NCI-H1048 (cell line): Measurements from ENCODE around the gene GRK2.

Source experiments
- DNase-seq: peaks from one replicate; lab custom pipeline; 2025; lab: John Stamatoyannopoulos, UW

GRK2 gene

DNA sequence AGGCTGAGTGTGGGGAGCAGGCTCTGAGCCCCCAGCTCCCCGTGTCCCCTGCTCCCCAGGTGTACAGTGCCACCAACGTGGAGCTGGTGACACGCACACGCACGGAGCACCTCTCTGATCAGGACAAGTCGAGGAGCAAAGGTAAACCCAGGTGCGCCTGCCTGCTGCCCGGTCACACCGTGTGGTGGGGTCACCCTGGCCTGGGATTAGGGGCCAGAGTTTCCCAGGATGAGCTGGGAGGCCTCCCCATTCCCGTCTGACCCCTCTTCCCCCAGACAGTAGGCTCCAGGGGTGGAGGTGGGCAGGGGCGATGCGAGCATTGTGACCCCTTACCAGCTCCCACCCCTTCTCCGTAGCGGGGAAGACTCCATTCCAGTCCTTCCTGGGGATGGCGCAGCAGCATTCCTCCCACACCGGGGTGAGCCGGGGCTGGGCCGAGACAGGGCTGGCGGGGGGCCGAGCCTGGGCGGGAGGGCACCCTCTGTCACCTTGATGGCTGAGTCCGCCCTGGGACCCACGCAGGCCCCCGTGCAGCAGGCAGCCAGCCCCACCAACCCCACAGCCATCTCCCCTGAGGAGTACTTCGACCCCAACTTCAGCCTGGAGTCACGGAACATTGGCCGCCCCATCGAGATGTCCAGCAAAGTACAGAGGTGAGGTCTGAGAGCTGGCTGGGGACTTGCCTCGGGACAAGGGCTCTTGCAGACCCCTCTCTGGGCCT is 33.4 kb downstream of the GRK2 start:
- no peak for DNase-seq

GRCh38 chr11:67300256-67300755 is 34.0 kb downstream of the GRK2 start:
- no peak for DNase-seq

DNA sequence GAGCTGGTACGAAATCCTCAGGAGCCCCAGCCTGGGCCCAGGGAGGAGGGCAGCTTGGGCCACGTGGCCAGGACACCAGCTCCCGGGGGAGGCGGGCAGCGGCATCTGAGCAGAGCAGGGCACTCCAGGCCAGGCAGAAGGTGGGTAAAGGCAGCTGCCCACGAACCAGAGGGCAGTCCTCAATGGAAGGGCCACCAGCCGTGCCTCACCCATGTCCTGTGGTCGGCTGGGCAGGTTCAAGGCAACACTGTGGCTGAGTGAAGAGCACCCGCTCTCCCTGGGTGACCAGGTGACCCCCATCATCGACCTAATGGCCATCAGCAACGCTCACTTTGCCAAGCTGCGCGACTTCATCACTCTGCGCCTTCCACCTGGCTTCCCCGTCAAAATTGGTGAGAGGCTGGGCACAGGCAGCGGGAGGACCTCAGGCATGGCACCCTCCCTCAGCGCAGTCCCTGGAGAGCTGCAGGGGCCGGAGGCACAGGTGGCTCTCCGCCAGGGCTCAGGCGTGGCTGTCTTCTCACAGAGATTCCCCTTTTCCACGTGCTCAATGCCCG is 34.6 kb downstream of the GRK2 start:
- no peak for DNase-seq

DNA sequence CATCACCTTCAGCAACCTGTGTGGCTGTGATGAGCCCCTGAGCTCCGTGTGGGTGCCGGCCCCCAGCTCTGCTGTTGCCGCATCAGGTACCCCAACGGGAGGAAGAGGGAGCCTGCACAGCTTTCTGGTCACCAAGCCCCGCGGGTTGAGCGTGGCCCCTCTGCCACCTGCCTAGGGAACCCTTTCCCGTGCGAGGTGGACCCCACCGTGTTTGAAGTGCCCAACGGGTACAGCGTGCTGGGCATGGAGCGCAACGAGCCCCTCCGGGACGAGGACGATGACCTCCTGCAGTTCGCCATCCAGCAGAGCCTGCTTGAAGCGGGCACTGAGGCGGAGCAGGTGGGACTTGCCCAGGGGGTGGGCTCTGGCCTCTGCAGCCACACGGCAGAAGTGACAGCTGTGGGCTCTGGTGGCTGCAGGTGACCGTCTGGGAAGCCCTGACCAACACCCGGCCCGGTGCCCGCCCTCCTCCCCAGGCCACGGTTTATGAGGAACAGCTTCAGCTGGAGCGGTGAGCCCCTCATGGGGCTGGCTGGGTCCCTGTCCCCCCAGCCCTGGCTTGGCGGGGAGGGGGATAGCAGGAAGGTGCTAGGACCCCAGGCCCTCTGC is 35.1 kb downstream of the GRK2 start:
- DNase-seq: no peak

- DNase-seq: no peak
Observed at GRCh38 chr11:67301951-67302516, 35.8 kb downstream of the GRK2 start.

DNA sequence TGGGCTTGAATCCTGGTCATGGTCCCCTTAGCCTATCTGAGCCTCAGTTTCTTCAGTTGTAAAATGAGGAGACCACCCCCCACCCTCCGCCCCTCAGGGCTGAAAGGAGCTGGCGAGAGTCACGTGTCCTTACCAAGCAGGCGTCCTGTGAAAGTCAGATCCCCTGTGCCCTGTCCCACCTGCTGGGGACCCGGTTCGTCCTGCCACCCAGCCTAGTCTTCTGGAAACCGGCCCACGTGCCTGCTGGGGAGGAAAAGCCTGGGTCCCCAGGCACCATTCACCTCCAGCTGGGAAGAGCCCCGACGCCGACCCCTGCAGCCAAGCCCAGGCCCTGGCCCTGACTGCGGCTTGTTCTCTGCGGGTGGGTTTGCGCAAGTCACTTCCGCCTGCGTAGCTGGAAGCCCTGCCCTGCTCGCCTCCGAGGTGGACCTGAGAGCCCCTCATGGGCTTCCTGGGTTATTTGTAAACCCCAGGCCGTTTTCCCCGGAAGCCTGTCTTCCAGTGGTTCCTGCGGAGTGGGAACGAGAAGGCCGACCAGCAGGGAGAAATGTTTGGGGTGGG is 36.4 kb downstream of the GRK2 start:
- DNase-seq: no peak

DNA sequence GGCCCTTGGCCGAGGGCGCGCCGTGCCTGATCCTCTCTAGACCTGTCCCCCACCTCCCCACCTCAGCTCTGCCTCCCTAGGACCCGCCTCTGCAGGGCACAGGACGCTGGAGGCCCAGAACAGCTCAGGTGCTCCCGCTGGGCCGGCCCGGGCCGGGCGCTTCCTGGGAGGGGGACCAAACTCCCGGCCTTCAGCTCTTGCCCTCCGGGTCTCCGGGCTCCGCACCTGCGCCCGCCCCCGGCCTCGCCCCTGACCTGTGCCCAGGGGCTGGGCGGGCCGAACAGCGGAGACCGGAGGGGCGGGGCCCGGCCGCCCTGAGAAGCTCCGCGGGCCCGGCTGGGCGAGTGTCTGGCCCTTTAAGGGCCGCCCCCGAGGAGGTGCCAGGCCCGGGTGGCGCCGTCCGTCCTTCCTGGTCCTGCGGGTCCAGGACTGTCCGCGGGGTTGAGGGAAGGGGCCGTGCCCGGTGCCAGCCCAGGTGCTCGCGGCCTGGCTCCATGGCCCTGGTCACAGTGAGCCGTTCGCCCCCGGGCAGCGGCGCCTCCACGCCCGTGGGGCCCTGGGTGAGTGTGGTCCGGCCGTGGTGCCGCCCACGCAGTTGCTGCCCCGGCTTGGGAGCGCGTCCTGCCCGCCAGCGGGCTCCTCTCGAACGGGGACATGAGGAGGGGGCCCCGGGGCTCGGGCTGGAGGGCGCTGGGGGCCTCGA is 37.0 kb downstream of the GRK2 start, which contains the start of gene SSH3:
Gene SSH3, plus strand, starts transcription at position 399 of the 703 bp plus-strand sequence. Its CDS starts 96 bp downstream, at position 495.
- no peak for DNase-seq

DNA sequence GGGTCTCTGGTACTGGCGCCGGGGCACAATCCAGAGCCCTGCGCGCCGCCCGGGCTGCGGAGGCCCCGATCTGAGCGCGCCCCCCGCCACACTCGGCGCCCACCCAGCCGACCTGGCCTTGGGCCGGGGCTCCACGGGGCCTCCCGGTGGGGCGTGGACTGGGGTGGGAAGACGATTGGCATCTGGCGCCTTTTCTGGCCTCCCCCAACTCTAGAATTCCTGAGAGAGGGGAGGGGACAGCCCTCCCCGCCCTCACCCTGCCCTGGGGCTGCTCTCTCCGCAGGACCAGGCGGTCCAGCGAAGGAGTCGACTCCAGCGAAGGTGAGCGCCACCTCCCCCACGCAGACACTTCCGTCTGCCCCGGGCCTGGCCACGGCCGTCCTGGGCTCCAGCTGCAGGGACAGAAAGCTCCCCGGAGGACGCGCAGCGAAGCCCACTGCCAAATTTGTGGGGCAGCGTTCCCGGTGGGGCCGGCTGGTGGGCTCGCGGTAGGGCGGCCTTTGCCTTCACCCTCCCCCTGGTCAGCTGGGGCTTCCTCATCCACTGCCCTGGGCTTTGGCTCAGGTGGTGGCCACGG is 37.6 kb downstream of the GRK2 start:
- no peak for DNase-seq

DNA sequence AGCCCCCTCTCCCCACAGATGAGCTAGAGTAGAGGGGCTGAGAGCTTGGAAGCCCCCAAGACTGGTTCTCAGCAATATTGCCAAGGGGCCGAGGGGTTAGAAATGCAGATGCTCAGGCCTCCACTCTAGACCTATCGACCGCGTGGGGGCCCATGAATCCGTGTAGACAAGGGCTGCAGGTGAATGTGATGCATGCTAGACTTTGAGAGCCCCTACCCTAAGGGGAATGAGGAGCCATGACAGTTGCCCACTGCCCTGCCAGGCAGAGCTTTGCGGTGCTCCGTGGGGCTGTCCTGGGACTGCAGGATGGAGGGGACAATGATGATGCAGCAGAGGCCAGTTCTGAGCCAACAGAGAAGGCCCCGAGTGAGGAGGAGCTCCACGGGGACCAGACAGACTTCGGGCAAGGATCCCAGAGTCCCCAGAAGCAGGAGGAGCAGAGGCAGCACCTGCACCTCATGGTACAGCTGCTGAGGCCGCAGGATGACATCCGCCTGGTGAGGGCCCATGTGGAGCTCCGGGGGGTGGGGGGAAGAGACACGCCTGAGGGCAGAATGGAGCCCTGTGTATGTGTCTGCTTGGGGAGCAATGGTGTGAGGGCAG is 38.3 kb downstream of the GRK2 start:
- DNase-seq: no peak

DNA sequence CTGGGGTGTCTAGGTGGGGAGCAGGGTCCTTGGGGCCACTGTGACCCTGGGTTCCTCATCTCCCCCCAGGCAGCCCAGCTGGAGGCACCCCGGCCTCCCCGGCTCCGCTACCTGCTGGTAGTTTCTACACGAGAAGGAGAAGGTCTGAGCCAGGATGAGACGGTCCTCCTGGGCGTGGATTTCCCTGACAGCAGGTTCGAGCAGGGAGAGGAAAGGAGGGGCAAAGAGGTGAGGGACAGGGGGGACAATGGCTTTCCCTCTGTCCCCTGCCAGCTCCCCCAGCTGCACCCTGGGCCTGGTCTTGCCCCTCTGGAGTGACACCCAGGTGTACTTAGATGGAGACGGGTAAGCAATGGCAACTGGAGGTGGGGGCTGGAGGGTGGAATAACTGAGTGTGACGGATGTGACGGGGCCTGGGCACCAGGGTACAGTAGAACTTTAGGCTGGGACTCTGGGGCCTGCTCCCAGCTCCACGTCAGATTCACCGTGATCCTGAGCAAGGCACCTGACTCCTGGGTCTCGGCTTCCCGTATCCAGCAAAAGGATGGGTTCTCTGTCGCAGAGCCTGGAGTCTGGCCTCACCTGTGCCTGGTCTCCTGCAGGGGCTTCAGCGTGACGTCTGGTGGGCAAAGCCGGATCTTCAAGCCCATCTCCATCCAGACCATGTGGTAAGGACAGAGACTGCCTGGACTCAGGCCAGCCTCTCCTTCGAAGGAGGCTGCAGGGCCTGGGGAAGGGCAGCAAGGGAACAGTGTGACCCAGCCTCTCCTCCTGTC is 40.7 kb downstream of the GRK2 start:
- no peak for DNase-seq

- DNase-seq: no peak
Observed at GRCh38 chr11:67307545-67308001, 41.3 kb downstream of the GRK2 start.

- no peak for DNase-seq
Observed at GRCh38 chr11:67308031-67308866, 42.0 kb downstream of the GRK2 start.

GRCh38 chr11:67309166-67309565 is 42.9 kb downstream of the GRK2 start:
- DNase-seq: no peak

DNA sequence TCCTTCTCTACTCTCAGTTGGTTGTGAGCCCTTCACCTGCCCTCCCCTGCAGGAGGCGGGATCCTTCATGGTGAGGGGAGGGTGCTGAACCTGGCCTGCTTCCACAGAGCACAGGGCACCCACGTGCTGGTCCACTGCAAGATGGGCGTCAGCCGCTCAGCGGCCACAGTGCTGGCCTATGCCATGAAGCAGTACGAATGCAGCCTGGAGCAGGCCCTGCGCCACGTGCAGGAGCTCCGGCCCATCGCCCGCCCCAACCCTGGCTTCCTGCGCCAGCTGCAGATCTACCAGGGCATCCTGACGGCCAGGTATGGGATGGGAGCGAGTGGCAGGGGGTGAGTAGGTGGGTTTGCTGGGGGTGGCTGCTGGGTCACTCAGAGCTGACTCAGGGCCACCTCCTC is 43.4 kb downstream of the GRK2 start:
- DNase-seq: no peak

- DNase-seq: no peak
Observed at GRCh38 chr11:67310246-67311050, 44.2 kb downstream of the GRK2 start.

DNA sequence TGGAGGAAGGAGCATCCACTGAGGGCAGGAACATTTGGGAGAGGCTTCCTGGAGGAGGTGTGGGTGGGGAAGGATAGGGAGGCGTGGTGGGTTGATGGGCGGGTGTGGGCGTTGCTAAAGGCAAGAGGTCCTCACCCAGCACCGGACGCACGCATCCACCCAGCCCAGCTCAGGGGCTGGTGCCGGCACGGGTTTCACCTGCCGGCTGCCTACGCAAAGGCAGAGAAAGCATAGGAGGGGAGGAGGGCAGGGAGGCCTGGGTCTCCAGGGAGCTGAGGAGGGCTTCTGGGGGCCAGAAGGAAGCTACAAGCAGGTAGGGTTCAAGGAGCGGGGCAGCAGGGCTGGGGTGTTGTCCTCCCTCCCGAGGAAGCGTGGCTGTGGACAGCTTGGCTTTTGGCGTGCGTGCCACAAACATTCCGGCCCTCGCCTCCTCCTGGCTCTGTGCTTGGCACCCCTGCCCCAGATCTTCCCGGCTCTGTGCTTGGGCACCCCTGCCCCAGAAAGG is 44.8 kb downstream of the GRK2 start:
- DNase-seq: no peak

DNA sequence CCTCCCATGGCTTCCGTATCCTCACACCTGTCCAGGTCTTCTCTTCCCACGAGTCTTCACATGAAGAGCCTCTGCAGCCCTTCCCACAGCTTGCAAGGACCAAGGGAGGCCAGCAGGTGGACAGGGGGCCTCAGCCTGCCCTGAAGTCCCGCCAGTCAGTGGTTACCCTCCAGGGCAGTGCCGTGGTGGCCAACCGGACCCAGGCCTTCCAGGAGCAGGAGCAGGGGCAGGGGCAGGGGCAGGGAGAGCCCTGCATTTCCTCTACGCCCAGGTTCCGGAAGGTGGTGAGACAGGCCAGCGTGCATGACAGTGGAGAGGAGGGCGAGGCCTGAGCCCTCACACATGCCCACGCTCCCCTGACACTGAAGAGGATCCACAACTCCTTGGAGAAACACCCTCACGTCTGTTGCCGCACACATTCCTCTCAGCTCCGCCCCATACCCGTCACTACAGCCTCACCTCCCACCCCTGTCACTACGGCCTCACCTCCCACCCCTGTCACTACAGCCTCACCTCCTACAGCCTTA is 45.3 kb downstream of the GRK2 start:
- no peak for DNase-seq
